ENCODE measurements around the gene IFI27L1. TPM values are rescaled to one million over a fixed set of nuclear protein-coding genes. Genes with fewer than 3 reads are reported as not detected.
A peak's percentile ranks its signal among the peaks of the same experiment; 100 is the strongest.

IFI27L1 gene
- total and polyA plus RNA-seq, 2 of the 13 experiments (the other 11 are each of a cell fraction or from before 2014, with no cell fraction given): 11.9 to 19.0 TPM

DNA sequence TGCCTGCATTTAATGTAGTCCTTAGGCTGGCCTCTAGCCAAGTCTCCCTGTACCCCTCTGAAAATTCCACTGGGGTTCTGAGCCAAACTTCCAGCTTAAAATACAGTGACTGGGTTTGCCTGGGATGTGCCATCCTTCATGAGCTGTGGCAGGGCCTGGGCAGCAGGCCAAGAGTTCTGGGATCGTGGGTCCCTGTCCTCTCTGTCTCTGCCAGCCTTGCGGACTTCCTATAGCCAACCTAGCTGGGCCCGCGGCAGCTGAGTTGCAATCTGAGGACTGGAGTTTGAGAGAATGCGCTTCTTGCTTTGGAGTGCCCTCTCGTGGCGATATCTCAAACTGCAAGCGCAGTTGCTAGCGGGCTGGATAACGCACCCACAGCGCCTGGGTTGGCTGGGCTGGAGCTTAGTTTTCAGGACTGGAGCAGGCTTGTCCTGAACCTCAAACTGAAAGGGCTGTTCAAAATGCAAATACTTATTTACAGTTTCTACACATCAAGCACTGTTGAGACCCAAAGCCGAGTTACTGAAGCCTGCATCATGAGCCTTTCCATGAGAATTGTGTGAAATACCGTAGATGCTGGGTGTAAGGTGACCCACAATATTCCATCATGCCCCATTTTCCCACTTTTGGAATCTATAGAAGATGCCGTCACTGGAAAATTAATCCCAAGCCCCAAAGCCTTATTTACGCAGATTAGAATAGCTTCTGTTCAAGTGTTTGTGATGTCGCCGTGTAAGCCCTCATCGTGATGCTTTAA, 55.6 kb downstream of the IFI27L1 start (continued):
- TF ChIP-seq MED1 (CRISPR knock-in tag; IDR thresholded peaks at IDR 0.05) (peak; percentile 48; the same call in 1 of the 2 replicates), ZBTB33 (CRISPR knock-in tag; IDR thresholded peaks at IDR 0.05) (peak; percentile 14; the same call in 1 of the 2 replicates), ZNF180 (CRISPR knock-in tag; IDR thresholded peaks at IDR 0.05; ENCODE audit: borderline replicate concordance, low read depth) (no peak)

GRCh38 chr14:94138251-94138650, 57.1 kb downstream of the IFI27L1 start:
- Histone ChIP-seq H3K9me3 (ENCODE audit: low read length) (peaks cover 8% of the 10 kb centered on the region), H3K4me1 (ENCODE audit: insufficient read depth, low read length) (peaks cover 27% of the 10 kb centered on the region), H3K4me2 (ENCODE audit: low read depth, low read length) (no peak overlapping the region), H3K27me3 (ENCODE audit: control insufficient read depth in 1 of 2, insufficient read depth in 2 of 2, low read length in 2 of 2) (peaks cover 2 to 25% of the 10 kb centered on the region in 2 experiments; a peak in 4 of 5 replicates), H3K4me3 (replicated peaks in 1 of 3; ENCODE audit: insufficient read depth in 1 of 3, low read depth in 2 of 3, low read length in 3 of 3) (no peak overlapping the region; a peak in 1 of 6 replicates), H3K79me2 (ENCODE audit: insufficient read depth, low read length) (no peaks in the 10 kb centered on the region), H2AFZ (ENCODE audit: low read length) (no peak overlapping the region), H3K9ac (ENCODE audit: insufficient read depth, low read depth, low read length) (no peak overlapping the region), H3K36me3 (replicated peaks in 1 of 2; ENCODE audit: control insufficient read depth in 1 of 2, insufficient read depth in 2 of 2, low read length in 2 of 2) (no peaks in the 10 kb centered on the region), H3K27ac (ENCODE audit: extremely low read length, insufficient read depth, low read length) (no peak overlapping the region), H4K20me1 (ENCODE audit: insufficient read depth, low read length) (no peaks in the 10 kb centered on the region)
- WGBS (ENCODE audit: low lambda C conversion rate): 51% methylated on average over 9 of the region's 9 CpGs
- ChIA-PET CTCF (ENCODE audit: low intra/inter-chr PET ratio, low total read pairs) (no interaction called here), POLR2A (interaction anchor here (0.9 to 1.5 kb wide), 3 partner anchors 102 to 155 kb away, joined by 3 to 6 read pairs (median 4); partner anchors contain the start of gene SERPINA10)
- DNase-seq (ENCODE audit: low spot score) (no peak), FAIRE-seq (no peak), ATAC-seq (no peak)
- intact Hi-C loops (cut with micrococcal nuclease; ENCODE audit: unreplicated experiment) (loop anchor here (5.0 to 10.0 kb wide), 3 partner anchors 154 to 237 kb away; partner anchors contain the start of gene SERPINA10), in situ Hi-C loops (cut with HindIII; ENCODE audit: extremely low pct_ligation_motif_present, low pct_unique_long_range_greater_than_20kb) (loop anchor here (5.0 kb wide), 3 partner anchors 101 to 196 kb away; no protein-coding TSS in a partner anchor)
- TF ChIP-seq PHF20 (CRISPR knock-in tag; IDR thresholded peaks at IDR 0.05) (no peak), KLF9 (CRISPR knock-in tag; IDR thresholded peaks at IDR 0.05; ENCODE audit: low read depth) (no peak), TAF1 (CRISPR knock-in tag; IDR thresholded peaks at IDR 0.05) (no peak), ZNF350 (CRISPR knock-in tag; IDR thresholded peaks at IDR 0.05; ENCODE audit: borderline replicate concordance, low read depth) (no peak), ZNF34 (CRISPR knock-in tag; IDR thresholded peaks at IDR 0.05; ENCODE audit: borderline replicate concordance) (no peak), NFE2 (CRISPR knock-in tag; IDR thresholded peaks at IDR 0.05) (no peak), JDP2 (CRISPR knock-in tag; IDR thresholded peaks at IDR 0.05; ENCODE audit: borderline replicate concordance) (no peak), HNRNPLL (IDR thresholded peaks at IDR 0.05; ENCODE audit: low read depth, low read length, poor library complexity, severe bottlenecking) (no peak), SMAD1 (CRISPR knock-in tag; IDR thresholded peaks at IDR 0.05; ENCODE audit: borderline replicate concordance, low read depth) (no peak), DDIT3 (CRISPR knock-in tag; IDR thresholded peaks at IDR 0.05) (no peak)
- TF ChIP-seq, protein P1, sequence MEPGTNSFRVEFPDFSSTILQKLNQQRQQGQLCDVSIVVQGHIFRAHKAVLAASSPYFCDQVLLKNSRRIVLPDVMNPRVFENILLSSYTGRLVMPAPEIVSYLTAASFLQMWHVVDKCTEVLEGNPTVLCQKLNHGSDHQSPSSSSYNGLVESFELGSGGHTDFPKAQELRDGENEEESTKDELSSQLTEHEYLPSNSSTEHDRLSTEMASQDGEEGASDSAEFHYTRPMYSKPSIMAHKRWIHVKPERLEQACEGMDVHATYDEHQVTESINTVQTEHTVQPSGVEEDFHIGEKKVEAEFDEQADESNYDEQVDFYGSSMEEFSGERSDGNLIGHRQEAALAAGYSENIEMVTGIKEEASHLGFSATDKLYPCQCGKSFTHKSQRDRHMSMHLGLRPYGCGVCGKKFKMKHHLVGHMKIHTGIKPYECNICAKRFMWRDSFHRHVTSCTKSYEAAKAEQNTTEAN (CRISPR knock-in tag; conservative IDR thresholded peaks at IDR 0.05): no peak
- TF ChIP-seq, protein P2, sequence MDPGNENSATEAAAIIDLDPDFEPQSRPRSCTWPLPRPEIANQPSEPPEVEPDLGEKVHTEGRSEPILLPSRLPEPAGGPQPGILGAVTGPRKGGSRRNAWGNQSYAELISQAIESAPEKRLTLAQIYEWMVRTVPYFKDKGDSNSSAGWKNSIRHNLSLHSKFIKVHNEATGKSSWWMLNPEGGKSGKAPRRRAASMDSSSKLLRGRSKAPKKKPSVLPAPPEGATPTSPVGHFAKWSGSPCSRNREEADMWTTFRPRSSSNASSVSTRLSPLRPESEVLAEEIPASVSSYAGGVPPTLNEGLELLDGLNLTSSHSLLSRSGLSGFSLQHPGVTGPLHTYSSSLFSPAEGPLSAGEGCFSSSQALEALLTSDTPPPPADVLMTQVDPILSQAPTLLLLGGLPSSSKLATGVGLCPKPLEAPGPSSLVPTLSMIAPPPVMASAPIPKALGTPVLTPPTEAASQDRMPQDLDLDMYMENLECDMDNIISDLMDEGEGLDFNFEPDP (CRISPR knock-in tag; conservative IDR thresholded peaks at IDR 0.05): no peak
- BruUV-seq (replicated peaks): no TSS peak
